Activated naive CD4-positive, alpha-beta T cell treated with anti-CD3 and anti-CD28 coated beads for 36 hours (primary cell): ENCODE measurements around the gene ADARB1. TPM values are rescaled to one million over a fixed set of nuclear protein-coding genes. Genes with fewer than 3 reads are reported as not detected.

Experiments
- CTCF ChIA-PET: fragments of 350-600 bp; sonication (Branson Sonifier 250); formaldehyde crosslinking; loops from one replicate; lab custom pipeline; 2021; ENCODE audit warnings: antibody characterized with exemption; lab: Charles Lee
- DNase-seq: peaks from one replicate; pipeline ENCODE4 v3.0.0-alpha.2; 2020
- H3K27ac Mint-ChIP-seq: one replicate; pipeline ENCODE4 v1.8.0; 2021; ENCODE audit warnings: mild to moderate bottlenecking, mixed read lengths
- H3K27me3 Mint-ChIP-seq: one replicate; pipeline ENCODE4 v1.8.0; 2021; ENCODE audit warnings: low read depth, mixed read lengths
- H3K36me3 Mint-ChIP-seq: one replicate; pipeline ENCODE4 v1.8.0; 2021; ENCODE audit warnings: low read depth, mixed read lengths
- H3K4me1 Mint-ChIP-seq: one replicate; pipeline ENCODE4 v1.8.0; 2021; ENCODE audit warnings: low read depth, mixed read lengths
- H3K4me3 Mint-ChIP-seq: one replicate; pipeline ENCODE4 v1.8.0; 2021; ENCODE audit warnings: mild to moderate bottlenecking, moderate library complexity, mixed read lengths
- H3K9me3 Mint-ChIP-seq: one replicate; pipeline ENCODE4 v1.8.0; 2021; ENCODE audit warnings: mixed read lengths
- intact Hi-C: fragments of 100-400 bp; cut with micrococcal nuclease; formaldehyde crosslinking; loops from one replicate; pipeline ENCODE4 v1.15.1; 2023
- total RNA-seq, 2 experiments: library from RNA; stranded (reverse); gene quantifications; one replicate each; pipeline ENCODE4 v1.2.3, GENCODE V29; 2021

Gene ADARB1
- total RNA-seq, 2 experiments from 2014 or later, result 30.1 to 33.3 TPM

- intact Hi-C loops, result no loop called here
- CTCF ChIA-PET, result no interaction called here
- Mint-ChIP-seq H3K4me1 (peaks cover under 1% of the 10 kb centered on the region), H3K27me3 (no peaks in the 10 kb centered on the region), H3K36me3 (peaks cover 4% of the 10 kb centered on the region), H3K4me3 (no peak overlapping the region), H3K9me3 (no peaks in the 10 kb centered on the region), H3K27ac (no peak overlapping the region)
- DNase-seq, result no peak
These were observed 128.5 kb downstream of the ADARB1 start for GRCh38 chr21:45202889-45203288.

- intact Hi-C loops, result no loop called here
- Mint-ChIP-seq H3K36me3 (peaks cover 6% of the 10 kb centered on the region), H3K27ac (no peak overlapping the region), H3K27me3 (no peaks in the 10 kb centered on the region), H3K4me1 (peaks cover 11% of the 10 kb centered on the region), H3K9me3 (no peaks in the 10 kb centered on the region), H3K4me3 (no peak overlapping the region)
- no peak for DNase-seq
- CTCF ChIA-PET, result no interaction called here
These were observed 129.6 kb downstream of the ADARB1 start for GRCh38 chr21:45203983-45204382.

GRCh38 chr21:45204395-45204794 is 130.0 kb downstream of the ADARB1 start:
- H3K27me3 Mint-ChIP-seq, result no peaks in the 10 kb centered on the region
- CTCF ChIA-PET, result no interaction called here
- no peak overlapping the region for H3K4me3 Mint-ChIP-seq
- peaks cover 7% of the 10 kb centered on the region for H3K36me3 Mint-ChIP-seq
- peaks cover 15% of the 10 kb centered on the region for H3K4me1 Mint-ChIP-seq
- intact Hi-C loops, result no loop called here
- H3K27ac Mint-ChIP-seq, result no peak overlapping the region
- no peaks in the 10 kb centered on the region for H3K9me3 Mint-ChIP-seq
- no peak for DNase-seq

GRCh38 chr21:45207839-45208626 is 133.7 kb downstream of the ADARB1 start:
- H3K9me3 Mint-ChIP-seq, result no peaks in the 10 kb centered on the region
- DNase-seq, result no peak
- peaks cover 19% of the 10 kb centered on the region for H3K36me3 Mint-ChIP-seq
- peaks cover 15% of the 10 kb centered on the region for H3K4me1 Mint-ChIP-seq
- H3K27ac Mint-ChIP-seq, result peak overlapping the region; percentile 26
- no peak overlapping the region for H3K4me3 Mint-ChIP-seq
- intact Hi-C loops, result no loop called here
- CTCF ChIA-PET, result interaction anchor here (0.9 kb wide), 1 partner anchor 12 kb away, joined by 3 read pairs; no protein-coding TSS in a partner anchor
- no peaks in the 10 kb centered on the region for H3K27me3 Mint-ChIP-seq

- DNase-seq, result no peak
- Mint-ChIP-seq H3K9me3 (no peaks in the 10 kb centered on the region), H3K36me3 (peaks cover 21% of the 10 kb centered on the region), H3K27ac (peak overlapping the region; percentile 26), H3K27me3 (no peaks in the 10 kb centered on the region), H3K4me1 (peaks cover 15% of the 10 kb centered on the region), H3K4me3 (no peak overlapping the region)
- CTCF ChIA-PET, result interaction anchor here (0.9 kb wide), 1 partner anchor 11 kb away, joined by 3 read pairs; no protein-coding TSS in a partner anchor
- intact Hi-C loops, result no loop called here
These were observed 134.2 kb downstream of the ADARB1 start for GRCh38 chr21:45208627-45208951.

- H3K36me3 Mint-ChIP-seq, result peaks cover 23% of the 10 kb centered on the region
- H3K27ac Mint-ChIP-seq, result no peak overlapping the region
- no peak for DNase-seq
- CTCF ChIA-PET, result interaction anchor here (0.6 kb wide), 1 partner anchor 80 kb away, joined by 4 read pairs; no protein-coding TSS in a partner anchor
- H3K9me3 Mint-ChIP-seq, result no peaks in the 10 kb centered on the region
- intact Hi-C loops, result no loop called here
- H3K4me1 Mint-ChIP-seq, result peaks cover 15% of the 10 kb centered on the region
- no peaks in the 10 kb centered on the region for H3K27me3 Mint-ChIP-seq
- H3K4me3 Mint-ChIP-seq, result no peak overlapping the region
These were observed 134.7 kb downstream of the ADARB1 start for GRCh38 chr21:45209046-45209445.

- Mint-ChIP-seq H3K9me3 (no peaks in the 10 kb centered on the region), H3K27ac (no peak overlapping the region), H3K4me1 (peaks cover 15% of the 10 kb centered on the region), H3K4me3 (no peak overlapping the region), H3K36me3 (peaks cover 26% of the 10 kb centered on the region), H3K27me3 (no peaks in the 10 kb centered on the region)
- DNase-seq, result no peak
- CTCF ChIA-PET, result interaction anchor here (0.6 kb wide), 1 partner anchor 80 kb away, joined by 4 read pairs; no protein-coding TSS in a partner anchor
- intact Hi-C loops, result no loop called here
These were observed 135.4 kb downstream of the ADARB1 start for GRCh38 chr21:45209685-45210284.

- Mint-ChIP-seq H3K27ac (no peak overlapping the region), H3K9me3 (no peaks in the 10 kb centered on the region), H3K36me3 (peaks cover 27% of the 10 kb centered on the region), H3K27me3 (no peaks in the 10 kb centered on the region), H3K4me3 (no peak overlapping the region), H3K4me1 (peaks cover 15% of the 10 kb centered on the region)
- DNase-seq, result no peak
- intact Hi-C loops, result no loop called here
- CTCF ChIA-PET, result no interaction called here
These were observed 136.1 kb downstream of the ADARB1 start for GRCh38 chr21:45210461-45210983.

- CTCF ChIA-PET, result no interaction called here
- H3K4me3 Mint-ChIP-seq, result no peak overlapping the region
- no peak overlapping the region for H3K27ac Mint-ChIP-seq
- H3K36me3 Mint-ChIP-seq, result peaks cover 33% of the 10 kb centered on the region
- peaks cover under 1% of the 10 kb centered on the region for H3K9me3 Mint-ChIP-seq
- no peaks in the 10 kb centered on the region for H3K27me3 Mint-ChIP-seq
- DNase-seq, result no peak
- peaks cover 15% of the 10 kb centered on the region for H3K4me1 Mint-ChIP-seq
- intact Hi-C loops, result no loop called here
These were observed 137.3 kb downstream of the ADARB1 start for GRCh38 chr21:45211661-45212060.

- peaks cover 12% of the 10 kb centered on the region for H3K4me1 Mint-ChIP-seq
- intact Hi-C loops, result no loop called here
- peaks cover 46% of the 10 kb centered on the region for H3K36me3 Mint-ChIP-seq
- no peaks in the 10 kb centered on the region for H3K27me3 Mint-ChIP-seq
- H3K27ac Mint-ChIP-seq, result no peak overlapping the region
- DNase-seq, result no peak
- H3K9me3 Mint-ChIP-seq, result peaks cover 8% of the 10 kb centered on the region
- CTCF ChIA-PET, result no interaction called here
- no peak overlapping the region for H3K4me3 Mint-ChIP-seq
These were observed 139.0 kb downstream of the ADARB1 start for GRCh38 chr21:45213392-45213791.

- H3K27ac Mint-ChIP-seq, result no peak overlapping the region
- H3K4me1 Mint-ChIP-seq, result peaks cover 2% of the 10 kb centered on the region
- H3K9me3 Mint-ChIP-seq, result peaks cover 8% of the 10 kb centered on the region
- peaks cover 40% of the 10 kb centered on the region for H3K36me3 Mint-ChIP-seq
- H3K4me3 Mint-ChIP-seq, result no peak overlapping the region
- intact Hi-C loops, result no loop called here
- no peaks in the 10 kb centered on the region for H3K27me3 Mint-ChIP-seq
- CTCF ChIA-PET, result no interaction called here
- no peak for DNase-seq
These were observed 140.8 kb downstream of the ADARB1 start for GRCh38 chr21:45215213-45215612.

GRCh38 chr21:45217010-45217409 is 142.6 kb downstream of the ADARB1 start:
- peaks cover 2% of the 10 kb centered on the region for H3K4me1 Mint-ChIP-seq
- no peak for DNase-seq
- CTCF ChIA-PET, result no interaction called here
- no peak overlapping the region for H3K27ac Mint-ChIP-seq
- intact Hi-C loops, result no loop called here
- H3K9me3 Mint-ChIP-seq, result peaks cover 8% of the 10 kb centered on the region
- H3K4me3 Mint-ChIP-seq, result no peak overlapping the region
- no peaks in the 10 kb centered on the region for H3K27me3 Mint-ChIP-seq
- H3K36me3 Mint-ChIP-seq, result peaks cover 37% of the 10 kb centered on the region
